Mammary epithelial cell (primary cell): Measurements from ENCODE around the gene WDR37.

Experiments used
- EZH2 ChIP-seq: IDR thresholded peaks from 2 replicates; pipeline ENCODE4 v1.6.1; 2012; ENCODE audit warnings: low read length, inconsistent platforms, borderline replicate concordance
- TF ChIP-seq, protein P1 (sequence below), 2 donors: IDR thresholded peaks in 1 of 2; conservative IDR thresholded peaks in 1 of 2; 2 replicates each; pipeline ENCODE4 v1.5.1; 2011 to 2012; ENCODE audit warnings: inconsistent platforms in 2 of 2, low read length in 2 of 2, mild to moderate bottlenecking in 2 of 2, control low read depth in 1 of 2, low read depth in 1 of 2; ENCODE audit not compliant: insufficient read depth in 1 of 2; ENCODE audit errors: extremely low read depth in 1 of 2

DNA sequence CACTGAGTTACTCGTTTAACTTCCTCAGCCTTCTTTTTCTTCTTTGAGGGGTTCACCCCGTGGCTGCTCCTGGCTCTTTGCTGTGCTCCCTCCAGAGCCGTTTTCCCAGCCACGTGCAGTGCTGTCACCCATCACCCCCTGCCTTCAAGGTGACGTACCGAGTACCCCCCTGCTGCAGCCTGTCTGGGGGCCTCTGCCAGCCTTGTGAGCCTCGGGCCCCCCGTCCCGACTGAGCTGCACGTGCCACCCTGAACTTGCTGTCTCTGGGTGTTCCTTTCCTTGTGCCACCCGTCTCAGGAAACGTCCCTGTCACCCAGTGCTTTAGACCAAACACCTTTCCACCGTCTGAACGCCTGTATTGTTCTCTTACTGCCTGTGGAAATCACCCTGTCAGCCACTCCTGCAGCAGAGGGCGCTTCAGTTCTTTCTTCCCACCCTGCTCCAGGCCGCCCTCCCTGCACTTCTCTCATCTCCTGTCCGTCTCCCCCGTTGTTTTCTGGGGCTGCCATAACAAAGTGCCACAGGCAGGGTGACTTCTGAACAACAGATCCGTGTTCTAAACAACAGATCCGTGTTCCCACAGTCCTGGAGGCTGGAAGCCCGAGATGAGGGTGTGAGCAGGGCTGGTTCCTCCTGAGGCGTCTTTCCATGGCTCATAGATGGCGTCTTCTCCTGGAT lies 44.6 kb downstream of the WDR37 start:
- TF ChIP-seq, protein P1, sequence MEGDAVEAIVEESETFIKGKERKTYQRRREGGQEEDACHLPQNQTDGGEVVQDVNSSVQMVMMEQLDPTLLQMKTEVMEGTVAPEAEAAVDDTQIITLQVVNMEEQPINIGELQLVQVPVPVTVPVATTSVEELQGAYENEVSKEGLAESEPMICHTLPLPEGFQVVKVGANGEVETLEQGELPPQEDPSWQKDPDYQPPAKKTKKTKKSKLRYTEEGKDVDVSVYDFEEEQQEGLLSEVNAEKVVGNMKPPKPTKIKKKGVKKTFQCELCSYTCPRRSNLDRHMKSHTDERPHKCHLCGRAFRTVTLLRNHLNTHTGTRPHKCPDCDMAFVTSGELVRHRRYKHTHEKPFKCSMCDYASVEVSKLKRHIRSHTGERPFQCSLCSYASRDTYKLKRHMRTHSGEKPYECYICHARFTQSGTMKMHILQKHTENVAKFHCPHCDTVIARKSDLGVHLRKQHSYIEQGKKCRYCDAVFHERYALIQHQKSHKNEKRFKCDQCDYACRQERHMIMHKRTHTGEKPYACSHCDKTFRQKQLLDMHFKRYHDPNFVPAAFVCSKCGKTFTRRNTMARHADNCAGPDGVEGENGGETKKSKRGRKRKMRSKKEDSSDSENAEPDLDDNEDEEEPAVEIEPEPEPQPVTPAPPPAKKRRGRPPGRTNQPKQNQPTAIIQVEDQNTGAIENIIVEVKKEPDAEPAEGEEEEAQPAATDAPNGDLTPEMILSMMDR (conservative IDR thresholded peaks at IDR 0.05 in 1 of 2, IDR thresholded peaks at IDR 0.05 in 1 of 2; ENCODE audit: extremely low read depth in 1 of 2, insufficient read depth in 1 of 2, low read depth in 1 of 2, low read length in 2 of 2), result no peak
- no peak for TF ChIP-seq EZH2
